Left ventricle myocardium inferior (tissue), 1 donor: Measurements from ENCODE around the gene TRAF3IP1. TPM values are rescaled to one million over a fixed set of nuclear protein-coding genes. Genes with fewer than 3 reads are reported as not detected.

Experiments used
- DNase-seq: peaks from one replicate; pipeline ENCODE4 v3.0.0-alpha.2; 2020
- H3K27ac ChIP-seq: fragments of 200-600 bp; replicated peaks from 2 replicates; pipeline ENCODE4 v1.8.0; 2021
- H3K27me3 ChIP-seq: fragments of 200-600 bp; 2 replicates; pipeline ENCODE4 v1.8.0; 2021; ENCODE audit warnings: low read depth
- H3K36me3 ChIP-seq: fragments of 200-600 bp; 2 replicates; pipeline ENCODE4 v1.8.0; 2021
- H3K4me1 ChIP-seq: fragments of 200-600 bp; 2 replicates; pipeline ENCODE4 v1.8.0; 2021
- H3K4me3 ChIP-seq: fragments of 200-600 bp; 2 replicates; pipeline ENCODE4 v1.8.0; 2021; ENCODE audit warnings: mild to moderate bottlenecking, moderate library complexity
- H3K9me3 ChIP-seq: fragments of 200-600 bp; replicated peaks from 2 replicates; pipeline ENCODE4 v1.8.0; 2021
- CTCF ChIP-seq: fragments of 200-600 bp; IDR thresholded peaks from 2 replicates; pipeline ENCODE4 v1.8.0; 2021; ENCODE audit warnings: antibody characterized with exemption, mild to moderate bottlenecking, borderline replicate concordance
- intact Hi-C: fragments of 100-400 bp; cut with micrococcal nuclease; formaldehyde crosslinking; loops from one replicate; pipeline ENCODE4 v1.11.0; 2022
- total RNA-seq: library from RNA; stranded (reverse); fragmentation: NEBNext Ultra II Directional; extraction: Animal tissue kit (Norgen Biotek cat#: 25700); gene quantifications from one replicate; pipeline ENCODE4 v1.2.1, GENCODE V29; 2021
- donor health status: DM: no; HTN: yes; CAD: no; lungs with severe emphysema.

Gene TRAF3IP1
- total RNA-seq, 1 donor from 2014 or later, result 14.6 TPM

- Histone ChIP-seq H3K27ac (no peak overlapping the region), H3K9me3 (no peaks in the 10 kb centered on the region), H3K27me3 (peaks cover 5% of the 10 kb centered on the region), H3K36me3 (no peaks in the 10 kb centered on the region), H3K4me1 (peaks cover 6% of the 10 kb centered on the region), H3K4me3 (no peak overlapping the region)
- TF ChIP-seq CTCF, result no peak
- no peak for DNase-seq
- intact Hi-C loops, result no loop called here
Observed at GRCh38 chr2:238295144-238296112, 24.9 kb upstream of the TRAF3IP1 start.

GRCh38 chr2:238296638-238297457, 23.5 kb upstream of the TRAF3IP1 start:
- Histone ChIP-seq H3K27me3 (peaks cover 5% of the 10 kb centered on the region), H3K9me3 (no peaks in the 10 kb centered on the region), H3K4me3 (no peak overlapping the region), H3K36me3 (no peaks in the 10 kb centered on the region), H3K27ac (no peak overlapping the region), H3K4me1 (no peaks in the 10 kb centered on the region)
- intact Hi-C loops, result no loop called here
- no peak for DNase-seq
- TF ChIP-seq CTCF, result no peak

DNA sequence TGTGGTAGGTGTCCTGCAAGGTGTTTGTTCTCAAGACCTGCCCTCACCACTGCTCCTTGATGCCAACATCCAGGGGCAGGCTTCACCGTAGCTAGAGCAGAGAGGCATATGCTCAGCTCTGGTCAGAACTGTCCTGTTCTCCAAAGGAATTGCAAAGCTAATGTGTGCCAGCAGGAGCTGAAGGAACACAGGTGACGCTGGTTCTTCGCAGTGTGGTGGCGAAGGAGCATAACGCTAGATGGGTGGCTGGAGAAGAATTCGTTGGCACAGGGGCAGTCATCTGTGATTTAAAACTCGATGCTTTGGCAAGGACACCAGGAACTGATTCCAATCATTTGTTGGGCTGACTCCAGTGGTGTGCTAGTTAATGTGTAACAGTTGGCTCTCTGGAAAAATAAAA, 20.5 kb upstream of the TRAF3IP1 start:
- no peak for TF ChIP-seq CTCF
- H3K4me1 ChIP-seq, result no peaks in the 10 kb centered on the region
- intact Hi-C loops, result no loop called here
- peaks cover 5% of the 10 kb centered on the region for H3K27me3 ChIP-seq
- DNase-seq, result no peak
- H3K36me3 ChIP-seq, result no peaks in the 10 kb centered on the region
- no peak overlapping the region for H3K27ac ChIP-seq
- no peak overlapping the region for H3K4me3 ChIP-seq
- no peaks in the 10 kb centered on the region for H3K9me3 ChIP-seq

GRCh38 chr2:238302087-238302486, 18.2 kb upstream of the TRAF3IP1 start:
- Histone ChIP-seq H3K27ac (no peak overlapping the region), H3K4me1 (no peaks in the 10 kb centered on the region), H3K9me3 (no peaks in the 10 kb centered on the region), H3K36me3 (no peaks in the 10 kb centered on the region), H3K4me3 (no peak overlapping the region), H3K27me3 (no peaks in the 10 kb centered on the region)
- no peak for TF ChIP-seq CTCF
- intact Hi-C loops, result no loop called here
- no peak for DNase-seq

GRCh38 chr2:238302751-238303150, 17.6 kb upstream of the TRAF3IP1 start:
- no peaks in the 10 kb centered on the region for H3K27me3 ChIP-seq
- no peaks in the 10 kb centered on the region for H3K4me1 ChIP-seq
- H3K36me3 ChIP-seq, result no peaks in the 10 kb centered on the region
- TF ChIP-seq CTCF, result no peak
- intact Hi-C loops, result no loop called here
- no peak overlapping the region for H3K27ac ChIP-seq
- no peak for DNase-seq
- no peaks in the 10 kb centered on the region for H3K9me3 ChIP-seq
- no peak overlapping the region for H3K4me3 ChIP-seq
